ENCODE data around the gene WDTC1.

WDTC1 gene

GRCh38 chr1:27335506-27336422 is 101.3 kb downstream of the WDTC1 start:
- no peak for DNase-seq (ENCODE audit: low read depth)

GRCh38 chr1:27336756-27337155 is 102.3 kb downstream of the WDTC1 start:
- no peak for DNase-seq (ENCODE audit: low read depth)

GRCh38 chr1:27338751-27339150 is 104.3 kb downstream of the WDTC1 start:
- DNase-seq (ENCODE audit: low read depth): no peak

GRCh38 chr1:27339213-27339612 is 104.8 kb downstream of the WDTC1 start:
- no peak for DNase-seq (ENCODE audit: low read depth)

- no peak for DNase-seq (ENCODE audit: low read depth)
Measured at GRCh38 chr1:27341525-27342252, 107.3 kb downstream of the WDTC1 start, which contains the start of gene SYTL1. Gene SYTL1, plus strand, starts transcription at chr1:27342022. Its CDS starts 3,313 bp downstream, at chr1:27345335.

- DNase-seq (ENCODE audit: low read depth): no peak
Measured at GRCh38 chr1:27342391-27342777, 108.0 kb downstream of the WDTC1 start.

- DNase-seq (ENCODE audit: low read depth): no peak
Measured at GRCh38 chr1:27342778-27343638, 108.6 kb downstream of the WDTC1 start.

GRCh38 chr1:27343639-27344025 is 109.2 kb downstream of the WDTC1 start:
- no peak for DNase-seq (ENCODE audit: low read depth)

GRCh38 chr1:27345272-27345671 is 110.8 kb downstream of the WDTC1 start:
- DNase-seq (ENCODE audit: low read depth): no peak

GRCh38 chr1:27346357-27346756 is 111.9 kb downstream of the WDTC1 start:
- no peak for DNase-seq (ENCODE audit: low read depth)

GRCh38 chr1:27346991-27347624 is 112.7 kb downstream of the WDTC1 start:
- no peak for DNase-seq (ENCODE audit: low read depth)

- no peak for DNase-seq (ENCODE audit: low read depth)
Measured at GRCh38 chr1:27348861-27349783, 114.7 kb downstream of the WDTC1 start.

GRCh38 chr1:27349784-27350662 is 115.6 kb downstream of the WDTC1 start:
- peak; percentile 21 for DNase-seq (ENCODE audit: low read depth)

- DNase-seq (ENCODE audit: low read depth): no peak
Measured at GRCh38 chr1:27350663-27351540, 116.5 kb downstream of the WDTC1 start.

GRCh38 chr1:27351541-27352107 is 117.2 kb downstream of the WDTC1 start:
- DNase-seq (ENCODE audit: low read depth): no peak

GRCh38 chr1:27353166-27353565 is 118.7 kb downstream of the WDTC1 start:
- no peak for DNase-seq (ENCODE audit: low read depth)

GRCh38 chr1:27353629-27354028 is 119.2 kb downstream of the WDTC1 start:
- DNase-seq (ENCODE audit: low read depth): no peak

GRCh38 chr1:27355683-27356082 is 121.3 kb downstream of the WDTC1 start:
- DNase-seq (ENCODE audit: low read depth): no peak
